NCI-H2196 (cell line): ENCODE data around the gene SSBP3.

ENCODE experiments used
- DNase-seq: peaks from one replicate; lab custom pipeline; 2025; ENCODE audit not compliant: unreplicated experiment; lab: John Stamatoyannopoulos, UW

Gene SSBP3

DNA sequence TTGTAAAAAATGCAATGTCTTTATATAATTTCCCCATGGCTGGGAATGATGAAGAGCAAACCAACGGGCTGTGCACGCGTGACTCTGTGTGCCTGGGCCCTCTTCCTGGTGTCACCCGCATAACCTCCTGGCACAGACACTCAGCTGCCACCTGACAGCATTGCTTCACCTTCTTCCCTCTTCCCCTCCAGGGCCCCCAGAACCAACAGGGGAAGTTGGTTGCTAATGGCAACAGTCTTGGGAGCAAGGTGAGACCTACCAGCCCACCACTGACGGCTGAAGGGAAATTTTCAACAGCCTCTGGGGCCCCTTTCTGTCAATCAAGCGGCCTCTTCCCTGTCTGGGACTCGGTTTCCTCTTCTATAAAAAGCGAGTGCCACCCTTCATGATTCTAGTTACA is 33.2 kb downstream of the SSBP3 start:
- DNase-seq: no peak

DNA sequence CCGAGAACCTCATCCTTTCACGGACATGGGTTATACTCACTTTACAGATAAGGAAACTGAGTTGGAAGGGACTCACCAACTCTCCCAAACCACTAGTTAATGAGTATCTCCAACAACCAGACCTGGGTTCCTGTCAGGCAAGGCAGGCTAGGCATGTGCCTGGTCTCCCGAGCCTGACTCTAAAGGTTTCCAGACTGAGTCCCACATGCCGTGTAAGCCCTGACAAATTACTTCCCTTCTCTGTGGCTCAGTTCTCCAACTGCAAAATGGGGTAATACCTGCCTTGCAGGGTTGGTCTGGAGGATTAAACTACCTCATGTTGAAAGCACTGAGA is 34.3 kb downstream of the SSBP3 start:
- DNase-seq: no peak

DNA sequence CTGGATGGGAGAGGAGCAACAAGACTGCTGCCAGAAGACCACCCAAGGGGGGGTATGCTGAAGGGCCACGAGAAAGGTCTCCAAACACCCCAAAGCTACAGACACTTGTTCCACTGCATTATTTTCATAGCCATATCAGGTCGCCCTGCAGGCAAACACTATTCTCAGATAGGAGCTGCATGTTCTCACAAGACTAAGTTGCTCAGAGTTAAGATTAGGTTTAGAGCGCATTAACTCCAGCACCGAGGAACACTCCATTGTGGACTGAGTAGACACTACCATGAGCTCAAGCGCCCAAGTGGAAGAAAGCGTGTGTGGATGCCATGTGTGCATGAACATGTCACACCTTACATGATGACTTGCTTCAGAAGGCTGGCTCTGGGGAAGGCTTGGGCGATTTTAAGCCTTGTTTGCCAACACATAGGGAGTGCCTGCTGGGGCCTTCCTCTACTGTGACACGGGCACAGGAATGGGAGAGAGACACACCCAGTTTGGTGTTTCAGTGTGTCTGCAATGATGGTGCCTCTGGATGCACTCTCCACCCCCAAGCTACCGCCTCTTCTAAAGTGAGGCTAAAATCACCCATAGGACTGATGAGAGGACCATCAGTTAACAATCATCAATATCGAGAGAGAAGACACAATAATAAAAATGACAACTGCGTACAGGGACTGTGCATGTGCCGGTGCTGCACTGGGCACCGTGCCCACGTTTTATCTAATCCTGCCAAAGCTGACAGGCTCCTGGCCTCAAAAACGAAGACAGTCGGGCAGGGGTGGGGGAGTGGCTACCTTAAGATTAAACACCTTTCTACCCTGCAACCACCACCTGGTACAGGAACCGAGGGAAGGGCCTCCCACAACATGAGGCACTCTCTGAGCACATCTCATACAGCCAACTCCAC is 34.9 kb downstream of the SSBP3 start:
- DNase-seq: no peak

DNA sequence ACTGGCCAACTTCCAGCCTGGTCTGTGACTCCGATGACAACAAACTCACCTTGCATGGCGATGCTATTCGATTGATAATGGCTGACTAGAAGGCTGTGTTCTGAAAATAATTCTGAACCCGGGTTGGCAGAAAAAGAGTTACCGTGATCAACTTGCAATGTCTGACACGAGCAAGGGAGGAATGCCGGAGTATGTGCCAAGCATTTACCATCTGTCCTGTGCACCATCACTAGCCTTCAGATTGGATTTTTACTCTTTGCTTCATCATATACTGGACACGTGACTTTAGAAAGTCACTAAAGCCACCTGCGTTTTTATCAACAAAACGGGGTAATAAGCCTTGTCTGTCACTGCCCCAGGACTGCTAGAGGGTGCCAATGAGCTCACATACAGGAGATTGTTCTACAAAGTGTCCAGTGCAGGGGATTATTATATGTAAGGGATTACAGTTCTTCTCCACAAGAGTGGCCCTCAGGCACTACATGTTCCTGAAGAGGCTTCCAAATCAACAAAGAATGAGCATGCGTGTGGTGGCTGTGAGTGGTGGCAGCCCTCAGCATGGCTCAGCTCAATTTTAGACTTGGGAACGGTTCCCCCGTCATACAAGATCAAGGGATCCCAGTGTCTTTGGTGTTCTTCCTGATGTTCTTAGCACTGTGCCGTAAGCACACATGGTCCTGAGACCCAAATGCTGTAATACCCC is 35.8 kb downstream of the SSBP3 start:
- DNase-seq: no peak

DNA sequence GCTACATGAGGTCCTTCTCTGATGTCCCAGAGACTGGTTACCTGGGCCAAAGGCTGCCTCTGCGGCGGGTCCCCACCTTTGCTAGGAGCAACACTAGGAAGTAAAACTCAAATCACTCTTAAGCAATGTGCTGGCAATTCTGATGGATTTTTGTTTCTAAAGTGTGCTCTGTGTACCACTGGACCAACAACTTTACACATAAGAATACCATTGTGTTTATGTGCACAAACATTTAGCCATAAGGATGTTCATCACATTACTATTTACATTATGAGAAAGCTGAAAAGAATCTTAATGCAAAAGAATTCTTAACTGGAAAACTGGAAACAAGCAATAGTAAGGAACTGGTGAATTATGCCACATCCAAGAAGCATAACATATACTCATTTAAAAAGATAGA is 38.6 kb downstream of the SSBP3 start:
- DNase-seq: no peak

DNA sequence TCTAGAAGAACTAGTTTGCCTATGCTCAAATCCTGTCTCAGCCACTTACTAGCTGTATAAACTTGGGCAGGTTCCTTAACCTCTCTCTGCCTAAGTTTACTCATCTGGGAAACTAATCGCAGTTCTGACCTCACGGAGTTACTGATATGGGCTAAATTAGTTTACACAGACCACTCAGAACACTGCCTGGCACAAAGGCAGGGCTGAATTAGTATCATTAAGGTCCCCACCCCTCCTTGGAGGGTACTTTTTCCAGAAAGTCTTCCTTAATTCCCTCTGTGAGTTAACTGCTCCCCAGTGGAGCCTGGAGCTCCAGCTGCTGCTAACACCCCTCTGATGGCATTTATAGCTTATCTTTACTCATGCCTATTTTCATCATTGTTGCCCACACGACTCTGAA is 40.3 kb downstream of the SSBP3 start:
- no peak for DNase-seq

DNA sequence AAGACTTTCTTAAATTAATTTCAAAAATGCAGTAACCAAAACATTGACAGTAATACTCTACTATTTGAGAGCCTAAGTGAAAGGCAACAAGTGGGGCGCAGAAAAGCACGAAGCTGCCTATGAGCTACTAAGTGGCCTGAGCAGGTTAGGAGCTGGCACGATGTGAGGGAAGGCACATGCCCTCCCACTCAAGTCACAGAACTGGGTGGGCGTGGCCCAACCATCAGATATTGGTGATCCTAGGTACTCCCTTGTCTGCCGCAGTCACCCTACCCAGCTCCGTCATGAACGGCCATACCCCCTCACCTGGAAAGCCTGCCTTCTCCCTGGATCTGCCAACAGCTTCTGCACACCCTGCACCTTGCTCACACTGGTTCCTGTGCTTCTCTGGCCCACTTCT is 40.8 kb downstream of the SSBP3 start:
- no peak for DNase-seq

DNA sequence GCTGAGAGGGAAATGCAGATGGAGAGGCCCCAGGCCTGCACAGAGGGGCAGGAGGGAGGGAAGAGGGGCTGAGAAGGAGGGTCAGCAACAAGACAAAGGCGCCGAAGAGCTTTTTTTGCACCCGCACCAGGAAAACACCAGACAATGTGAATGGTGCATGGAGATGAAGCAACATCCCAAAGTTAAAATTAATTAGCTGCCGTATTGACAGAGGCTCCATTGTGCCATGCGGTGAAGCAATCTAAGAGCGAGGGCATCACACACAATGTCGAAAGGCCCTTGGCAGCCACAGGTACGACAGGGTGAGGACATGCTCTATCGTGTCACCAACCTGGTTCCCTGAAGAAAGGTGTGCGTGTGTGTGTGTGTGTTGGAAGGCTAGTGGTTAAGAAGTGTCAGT is 41.2 kb downstream of the SSBP3 start:
- DNase-seq: no peak

DNA sequence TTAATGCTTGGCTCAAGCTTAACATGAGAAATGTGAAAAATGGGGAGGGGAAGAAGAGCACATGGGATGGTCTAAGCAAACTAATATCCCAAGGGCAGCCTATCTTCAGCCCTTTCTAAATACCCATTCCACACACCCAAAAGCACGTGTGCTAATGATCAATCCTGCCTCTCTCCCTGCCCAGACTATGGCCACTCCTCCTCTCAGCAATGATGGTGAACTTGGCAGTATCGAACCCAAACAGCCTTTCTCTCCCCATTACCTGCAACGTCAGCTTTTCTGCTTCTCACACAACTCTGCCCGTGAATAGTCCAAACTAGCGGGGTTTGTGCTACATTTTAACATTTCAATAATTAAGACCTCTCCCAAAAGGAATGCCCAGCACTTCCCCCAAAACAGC is 41.6 kb downstream of the SSBP3 start:
- no peak for DNase-seq

DNA sequence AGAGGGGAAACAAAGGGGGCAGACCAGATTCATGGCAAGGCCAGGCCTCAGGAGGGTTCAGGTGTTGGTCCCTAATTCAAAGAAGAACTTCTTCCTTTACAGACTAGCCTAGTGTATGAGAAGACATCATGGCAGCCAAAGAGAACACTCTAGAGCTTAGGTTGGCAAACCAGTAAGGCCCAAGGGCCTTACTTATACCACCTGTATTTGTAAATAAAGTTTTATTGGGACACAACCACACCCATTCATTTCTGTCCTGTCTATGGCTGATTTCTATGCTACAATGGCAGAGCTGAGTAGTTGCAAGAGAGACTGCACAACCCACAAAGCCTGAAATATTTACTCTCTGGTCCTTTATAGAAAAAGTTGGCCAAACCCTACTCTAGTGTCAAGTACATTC is 42.3 kb downstream of the SSBP3 start:
- no peak for DNase-seq

DNA sequence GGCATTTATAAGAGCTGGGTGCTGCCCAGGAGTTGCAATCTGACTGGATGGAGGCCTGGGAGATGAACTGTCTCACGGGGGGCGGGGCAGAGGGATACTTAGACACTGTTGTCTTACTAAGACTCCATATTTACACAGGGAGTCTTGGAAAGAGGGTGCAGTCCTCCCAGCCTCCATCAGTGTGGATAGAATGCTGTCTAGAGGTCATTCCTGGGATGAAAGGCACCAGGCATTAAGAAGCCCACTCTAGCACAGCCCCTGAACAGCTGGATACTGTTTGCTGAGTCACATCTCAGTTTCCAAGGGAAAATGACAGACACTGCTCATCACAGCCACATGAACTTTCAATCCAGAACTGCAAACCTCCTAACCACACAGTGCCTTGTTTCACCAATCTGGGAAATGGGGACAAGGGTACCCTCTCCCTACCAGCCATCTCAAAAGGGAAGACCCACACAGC is 43.3 kb downstream of the SSBP3 start:
- no peak for DNase-seq

DNA sequence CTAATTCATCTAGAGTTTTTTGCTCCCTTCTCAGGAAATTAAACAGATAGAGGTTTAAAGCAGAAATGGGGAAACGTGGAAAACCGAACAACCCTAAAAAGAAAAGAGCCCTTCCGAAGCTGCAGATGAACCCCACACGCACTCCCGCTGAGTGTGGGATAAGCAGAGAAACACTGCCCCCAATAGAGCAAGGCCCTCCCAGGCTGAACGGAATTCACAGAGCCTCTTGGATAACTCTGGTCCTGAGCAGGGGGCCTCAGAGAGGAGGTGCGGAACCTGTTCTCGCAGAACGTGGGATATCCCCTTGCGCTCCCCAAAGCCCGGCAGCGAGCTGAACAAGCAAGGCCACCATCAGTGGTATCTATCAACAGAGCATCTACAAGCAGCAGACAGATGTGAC is 44.9 kb downstream of the SSBP3 start:
- DNase-seq: no peak

DNA sequence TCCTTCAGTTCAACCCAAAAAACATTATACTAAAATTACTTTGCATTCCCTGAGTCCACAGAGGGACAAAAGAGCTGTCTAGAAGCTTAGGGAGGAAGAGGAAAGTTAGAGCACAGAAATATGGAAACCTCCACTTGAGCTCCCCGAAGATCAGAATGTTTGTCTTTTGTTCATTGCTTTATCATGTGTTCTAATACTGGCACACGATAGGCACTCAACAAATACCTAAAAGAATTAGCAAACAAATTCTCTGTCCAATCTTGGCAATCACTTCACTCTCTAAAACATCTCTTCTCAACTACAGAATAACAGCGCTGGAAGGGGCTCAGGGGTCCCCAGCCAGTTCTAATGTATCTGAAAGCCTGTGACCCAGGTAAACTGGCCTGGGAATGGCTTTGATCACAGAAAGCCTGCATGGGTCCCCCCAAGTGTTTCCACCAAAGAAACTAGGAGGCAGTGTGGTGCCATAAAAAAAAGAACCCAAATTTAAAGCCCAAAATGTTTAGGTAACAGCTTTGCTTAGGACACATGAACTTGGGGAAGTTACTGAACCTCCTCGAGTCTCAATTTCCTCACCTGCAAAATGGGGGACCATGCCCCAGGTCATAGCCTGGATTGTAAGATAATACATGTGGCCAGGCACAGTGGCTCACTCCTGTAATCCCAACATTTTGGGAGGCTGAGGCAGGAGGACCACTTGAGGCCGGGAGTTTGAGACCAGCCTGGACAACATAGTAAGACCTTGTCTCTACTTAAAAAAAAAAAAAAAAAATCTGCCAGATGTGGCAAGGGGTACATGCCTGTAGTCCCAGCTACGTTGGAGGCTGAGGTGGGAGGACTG is 45.8 kb downstream of the SSBP3 start:
- no peak for DNase-seq

DNA sequence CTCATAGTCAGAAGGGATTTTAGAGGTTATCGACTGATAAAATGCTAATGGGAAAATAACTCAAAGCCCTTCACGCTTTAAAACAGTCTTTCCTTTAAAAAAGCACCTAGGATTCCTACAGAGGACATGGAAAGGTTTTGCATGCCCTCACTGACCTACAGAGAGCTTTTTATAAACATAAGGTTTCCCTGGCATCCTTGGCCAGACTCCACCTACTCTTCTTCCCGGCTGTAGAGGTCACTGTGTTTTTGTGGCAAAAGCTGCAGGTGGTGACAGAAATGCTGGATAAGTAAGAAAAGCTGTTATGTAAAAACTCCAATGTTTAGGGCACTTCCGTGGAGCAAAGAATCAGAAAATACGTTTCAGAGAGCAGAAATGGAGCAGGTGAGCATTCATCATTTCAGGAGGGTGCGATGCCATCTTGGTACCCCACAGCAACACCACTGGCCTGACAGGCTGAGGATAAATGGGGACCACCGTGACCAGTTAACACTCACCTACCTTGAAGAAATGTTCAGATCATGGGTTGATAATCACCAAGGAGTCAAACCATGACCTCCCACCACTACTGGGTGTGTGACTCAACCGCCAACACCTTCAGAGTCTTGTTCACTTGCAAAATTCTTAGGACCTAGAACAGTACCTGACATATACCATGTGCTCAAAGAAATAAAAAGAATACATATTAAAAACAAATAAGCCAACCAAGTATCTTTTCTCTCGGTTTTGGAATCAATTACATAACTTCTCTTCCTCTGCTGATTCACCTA is 46.6 kb downstream of the SSBP3 start:
- DNase-seq: no peak

DNA sequence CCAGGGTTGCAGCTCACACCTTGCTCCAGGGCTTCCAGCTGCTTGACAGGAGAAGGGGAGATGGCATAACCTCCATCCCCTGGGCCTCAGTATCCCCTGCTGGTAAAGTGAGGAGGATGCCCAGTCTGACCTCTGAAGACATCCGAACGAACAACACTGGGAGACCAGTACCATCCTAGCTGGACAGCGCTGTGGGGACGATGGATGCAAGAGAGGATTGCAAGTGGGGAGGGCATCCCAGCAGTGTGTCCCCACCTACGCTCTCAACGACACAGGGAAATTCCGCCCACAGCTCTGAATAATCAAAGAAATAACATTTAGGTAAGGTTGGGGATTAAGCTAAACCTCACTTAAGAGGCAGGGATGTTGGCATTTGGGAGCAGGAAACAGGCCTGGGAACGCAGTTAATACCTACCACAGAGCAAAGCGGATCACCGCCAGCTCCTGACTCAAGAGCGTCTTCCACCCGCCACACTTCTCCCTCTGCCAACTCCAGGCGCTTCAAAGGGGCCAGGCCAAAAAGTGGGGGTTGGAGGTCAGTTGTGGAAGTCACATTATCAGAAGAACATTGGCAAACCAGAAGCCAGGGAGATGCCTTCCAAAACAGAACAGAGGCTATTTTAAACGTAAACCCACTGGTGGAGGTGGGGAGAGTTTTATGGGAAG is 47.6 kb downstream of the SSBP3 start:
- DNase-seq: no peak

DNA sequence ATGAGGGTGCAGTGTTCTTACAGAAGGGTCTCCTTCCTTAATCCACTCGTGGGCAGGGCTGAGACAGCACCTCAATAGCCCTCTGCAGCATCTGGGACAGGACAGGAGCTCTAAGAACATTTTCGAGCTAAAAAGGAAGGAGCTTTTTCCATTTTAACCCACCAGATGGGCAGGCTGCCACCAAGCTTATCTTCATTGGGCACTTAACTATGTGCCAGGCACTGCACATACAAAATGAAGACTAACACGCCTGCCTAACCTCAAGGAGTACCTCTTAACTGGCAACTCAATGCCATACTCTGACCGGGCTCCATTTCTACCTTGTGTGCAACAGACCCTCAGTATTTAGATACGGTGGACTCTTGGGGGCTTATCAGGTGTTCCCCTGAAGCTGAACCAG is 48.2 kb downstream of the SSBP3 start:
- no peak for DNase-seq

DNA sequence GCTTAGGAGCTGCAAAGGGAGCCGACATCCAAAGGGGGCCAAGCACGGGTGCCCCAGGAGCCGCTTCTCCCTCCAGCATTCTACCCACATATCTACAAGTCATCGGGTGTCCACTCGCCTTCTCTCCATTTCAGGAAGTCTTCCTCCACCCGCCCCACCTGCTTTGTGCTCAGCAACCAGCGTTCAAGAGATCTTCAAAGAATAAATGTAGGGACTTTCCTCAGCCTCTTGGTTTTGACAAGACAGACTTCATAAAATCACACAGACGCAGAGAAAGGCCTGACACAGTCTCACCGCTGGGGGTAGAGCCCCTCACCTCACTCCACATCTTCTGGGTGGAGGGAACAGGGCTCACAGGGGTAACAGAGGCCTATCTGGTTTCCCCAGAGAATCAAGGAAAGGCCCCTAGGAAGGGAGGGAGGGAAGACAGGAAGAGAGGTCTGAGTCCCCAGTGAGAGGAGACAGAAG is 49.5 kb downstream of the SSBP3 start:
- DNase-seq: no peak

DNA sequence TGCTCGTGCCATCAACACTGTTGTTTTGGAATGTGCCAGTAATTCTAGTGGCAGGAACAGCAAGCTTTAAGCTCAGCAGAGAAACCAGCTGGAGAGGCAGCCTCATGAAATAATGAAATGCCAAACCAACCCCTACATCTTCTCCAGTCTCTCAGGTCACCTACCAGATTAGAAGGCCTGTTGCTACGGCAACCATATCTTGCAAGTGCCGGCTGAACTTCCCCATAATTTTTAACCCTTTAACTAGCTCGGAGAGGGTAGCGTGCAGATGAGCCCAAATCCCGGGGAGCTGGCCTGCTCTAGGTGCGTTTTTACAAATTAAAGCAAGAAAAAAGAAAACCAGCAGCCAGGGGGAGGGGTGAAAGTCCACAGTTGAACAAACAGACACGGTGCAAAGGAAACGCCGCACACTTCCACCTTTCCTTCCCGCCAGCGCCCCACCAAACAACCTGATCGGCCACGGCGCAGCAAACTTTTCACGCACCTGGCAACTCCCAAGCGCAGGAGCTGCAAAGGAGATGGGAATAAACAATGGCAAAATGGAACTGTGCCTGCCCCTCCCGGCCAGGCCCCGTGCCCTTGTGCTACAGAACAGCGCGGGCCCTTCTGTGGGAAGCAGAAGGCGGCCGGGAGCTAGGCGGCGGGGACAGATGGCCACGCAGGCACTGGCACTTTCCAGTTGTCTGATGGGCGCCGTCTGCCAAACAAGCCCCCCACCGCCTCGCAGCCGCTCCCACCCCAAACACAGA is 50.1 kb downstream of the SSBP3 start:
- peak; percentile 9 for DNase-seq

DNA sequence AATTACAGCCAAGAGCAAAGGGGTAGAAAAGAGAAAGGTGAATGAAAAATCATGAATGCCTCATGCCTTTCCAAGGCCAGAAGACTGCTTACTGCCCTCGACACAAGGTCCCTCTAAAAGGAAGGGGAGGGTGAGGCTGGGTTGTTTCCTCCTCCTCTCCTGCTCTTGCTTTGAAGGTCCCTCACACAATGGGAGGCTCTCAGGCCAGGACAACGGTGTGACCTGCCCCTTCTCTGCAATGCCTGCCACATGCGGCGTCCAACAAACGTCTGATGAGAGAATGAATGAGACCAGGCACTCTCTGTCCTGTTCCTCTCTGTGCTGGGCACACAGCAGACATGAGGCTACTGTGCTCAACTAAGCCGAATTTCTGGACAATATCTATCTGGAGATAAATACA is 51.3 kb downstream of the SSBP3 start:
- DNase-seq: no peak

DNA sequence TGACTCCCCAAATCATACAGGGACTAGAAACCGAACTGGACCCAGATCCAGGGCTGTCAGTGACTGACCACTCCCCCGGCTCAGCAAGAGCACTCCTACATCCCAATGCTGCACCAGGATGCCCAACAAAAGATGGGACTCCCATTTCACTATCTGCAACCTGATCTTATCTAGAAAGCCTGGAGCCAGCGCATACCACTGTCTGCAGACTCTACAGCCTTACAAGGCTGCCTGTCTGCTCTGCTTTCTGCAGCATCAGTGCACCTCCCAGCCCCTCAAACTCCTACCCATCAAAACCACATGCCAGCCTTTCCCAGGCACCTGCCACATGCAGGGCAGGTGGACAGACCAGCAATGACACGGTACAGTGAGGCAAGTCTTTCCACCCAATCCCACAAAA is 52.2 kb downstream of the SSBP3 start:
- DNase-seq: no peak
